ENCODE data around the gene MYRF.

MYRF gene

GRCh38 chr11:61826930-61827570 is 74.6 kb downstream of the MYRF start:
- Histone ChIP-seq H3K36me3 (ENCODE audit: insufficient read depth, low read length) (no peaks in the 10 kb centered on the region), H3K4me3 (ENCODE audit: low read length) (peak overlapping the region; percentile 78), H3K9ac (ENCODE audit: low read depth, low read length) (peak overlapping the region; percentile 73), H3K4me1 (ENCODE audit: control insufficient read depth, insufficient read depth, low read length) (peaks cover 34% of the 10 kb centered on the region), H3K4me2 (ENCODE audit: low read length) (peak overlapping the region; percentile 99), H3K27me3 (ENCODE audit: control insufficient read depth, insufficient read depth, low read length) (no peaks in the 10 kb centered on the region), H3K9me3 (replicated peaks; ENCODE audit: low read length) (no peaks in the 10 kb centered on the region)

- H3K9ac ChIP-seq (ENCODE audit: low read depth, low read length): peak within 1 kb of the TSS; percentile 73
- peak within 1 kb of the TSS; percentile 78 for H3K4me3 ChIP-seq (ENCODE audit: low read length)
- H3K27me3 ChIP-seq (ENCODE audit: control insufficient read depth, insufficient read depth, low read length): no peaks in the 10 kb centered on the region
- peaks cover 34% of the 10 kb centered on the region for H3K4me1 ChIP-seq (ENCODE audit: control insufficient read depth, insufficient read depth, low read length)
- no peaks in the 10 kb centered on the region for H3K9me3 ChIP-seq (replicated peaks; ENCODE audit: low read length)
- H3K36me3 ChIP-seq (ENCODE audit: insufficient read depth, low read length): no peaks in the 10 kb centered on the region
- peak within 1 kb of the TSS; percentile 99 for H3K4me2 ChIP-seq (ENCODE audit: low read length)
Observed at GRCh38 chr11:61827571-61828378, 75.3 kb downstream of the MYRF start, which contains the start of gene FADS2. Gene FADS2 (plus strand): TSS chr11:61828300. CDS start chr11:61828391, 91 bp downstream.

GRCh38 chr11:61828379-61828628 is 75.9 kb downstream of the MYRF start:
- Histone ChIP-seq H3K36me3 (ENCODE audit: insufficient read depth, low read length) (no peaks in the 10 kb centered on the region), H3K4me2 (ENCODE audit: low read length) (peak overlapping the region; percentile 99), H3K4me3 (ENCODE audit: low read length) (peak overlapping the region; percentile 78), H3K27me3 (ENCODE audit: control insufficient read depth, insufficient read depth, low read length) (no peaks in the 10 kb centered on the region), H3K9ac (ENCODE audit: low read depth, low read length) (peak overlapping the region; percentile 73), H3K4me1 (ENCODE audit: control insufficient read depth, insufficient read depth, low read length) (peaks cover 34% of the 10 kb centered on the region), H3K9me3 (replicated peaks; ENCODE audit: low read length) (no peaks in the 10 kb centered on the region)

- H3K4me1 ChIP-seq (ENCODE audit: control insufficient read depth, insufficient read depth, low read length): peaks cover 38% of the 10 kb centered on the region
- peak overlapping the region; percentile 73 for H3K9ac ChIP-seq (ENCODE audit: low read depth, low read length)
- H3K4me2 ChIP-seq (ENCODE audit: low read length): peak overlapping the region; percentile 99
- no peaks in the 10 kb centered on the region for H3K27me3 ChIP-seq (ENCODE audit: control insufficient read depth, insufficient read depth, low read length)
- H3K4me3 ChIP-seq (ENCODE audit: low read length): peak overlapping the region; percentile 78
- no peaks in the 10 kb centered on the region for H3K9me3 ChIP-seq (replicated peaks; ENCODE audit: low read length)
- H3K36me3 ChIP-seq (ENCODE audit: insufficient read depth, low read length): no peaks in the 10 kb centered on the region
Observed at GRCh38 chr11:61828629-61829407, 76.4 kb downstream of the MYRF start.

GRCh38 chr11:61829806-61830205 is 77.4 kb downstream of the MYRF start:
- Histone ChIP-seq H3K9me3 (replicated peaks; ENCODE audit: low read length) (no peaks in the 10 kb centered on the region), H3K36me3 (ENCODE audit: insufficient read depth, low read length) (no peaks in the 10 kb centered on the region), H3K4me1 (ENCODE audit: control insufficient read depth, insufficient read depth, low read length) (peaks cover 48% of the 10 kb centered on the region), H3K4me2 (ENCODE audit: low read length) (peak overlapping the region; percentile 99), H3K27me3 (ENCODE audit: control insufficient read depth, insufficient read depth, low read length) (no peaks in the 10 kb centered on the region), H3K9ac (ENCODE audit: low read depth, low read length) (no peak overlapping the region), H3K4me3 (ENCODE audit: low read length) (peak overlapping the region; percentile 78)

GRCh38 chr11:61830237-61831105 is 78.0 kb downstream of the MYRF start:
- Histone ChIP-seq H3K4me3 (ENCODE audit: low read length) (peak overlapping the region; percentile 35), H3K9me3 (replicated peaks; ENCODE audit: low read length) (no peaks in the 10 kb centered on the region), H3K4me2 (ENCODE audit: low read length) (peak overlapping the region; percentile 99), H3K9ac (ENCODE audit: low read depth, low read length) (no peak overlapping the region), H3K4me1 (ENCODE audit: control insufficient read depth, insufficient read depth, low read length) (peaks cover 53% of the 10 kb centered on the region), H3K27me3 (ENCODE audit: control insufficient read depth, insufficient read depth, low read length) (no peaks in the 10 kb centered on the region), H3K36me3 (ENCODE audit: insufficient read depth, low read length) (no peaks in the 10 kb centered on the region)

- Histone ChIP-seq H3K27me3 (ENCODE audit: control insufficient read depth, insufficient read depth, low read length) (no peaks in the 10 kb centered on the region), H3K4me1 (ENCODE audit: control insufficient read depth, insufficient read depth, low read length) (peaks cover 48% of the 10 kb centered on the region), H3K4me3 (ENCODE audit: low read length) (no peak overlapping the region), H3K36me3 (ENCODE audit: insufficient read depth, low read length) (no peaks in the 10 kb centered on the region), H3K9ac (ENCODE audit: low read depth, low read length) (no peak overlapping the region), H3K4me2 (ENCODE audit: low read length) (no peak overlapping the region), H3K9me3 (replicated peaks; ENCODE audit: low read length) (no peaks in the 10 kb centered on the region)
Observed at GRCh38 chr11:61832207-61832606, 79.8 kb downstream of the MYRF start.

- H3K4me2 ChIP-seq (ENCODE audit: low read length): no peak overlapping the region
- H3K27me3 ChIP-seq (ENCODE audit: control insufficient read depth, insufficient read depth, low read length): no peaks in the 10 kb centered on the region
- H3K4me3 ChIP-seq (ENCODE audit: low read length): no peak overlapping the region
Observed at GRCh38 chr11:61832754-61833153, 80.3 kb downstream of the MYRF start.

GRCh38 chr11:61833471-61833870 is 81.0 kb downstream of the MYRF start:
- H3K9me3 ChIP-seq (replicated peaks; ENCODE audit: low read length): no peaks in the 10 kb centered on the region
- no peaks in the 10 kb centered on the region for H3K36me3 ChIP-seq (ENCODE audit: insufficient read depth, low read length)
- peaks cover 41% of the 10 kb centered on the region for H3K4me1 ChIP-seq (ENCODE audit: control insufficient read depth, insufficient read depth, low read length)
- H3K4me3 ChIP-seq (ENCODE audit: low read length): no peak overlapping the region
- H3K4me2 ChIP-seq (ENCODE audit: low read length): no peak overlapping the region
- H3K27me3 ChIP-seq (ENCODE audit: control insufficient read depth, insufficient read depth, low read length): no peaks in the 10 kb centered on the region
- H3K9ac ChIP-seq (ENCODE audit: low read depth, low read length): no peak overlapping the region

More at GRCh38 chr11:61832754-61833153, 80.3 kb downstream of the MYRF start:
- Histone ChIP-seq H3K4me1 (ENCODE audit: control insufficient read depth, insufficient read depth, low read length) (peaks cover 44% of the 10 kb centered on the region), H3K9ac (ENCODE audit: low read depth, low read length) (no peak overlapping the region), H3K9me3 (replicated peaks; ENCODE audit: low read length) (no peaks in the 10 kb centered on the region), H3K36me3 (ENCODE audit: insufficient read depth, low read length) (no peaks in the 10 kb centered on the region)

GRCh38 chr11:61833926-61834277 is 81.5 kb downstream of the MYRF start:
- Histone ChIP-seq H3K27me3 (ENCODE audit: control insufficient read depth, insufficient read depth, low read length) (no peaks in the 10 kb centered on the region), H3K36me3 (ENCODE audit: insufficient read depth, low read length) (no peaks in the 10 kb centered on the region), H3K4me2 (ENCODE audit: low read length) (peak overlapping the region; percentile 51), H3K4me1 (ENCODE audit: control insufficient read depth, insufficient read depth, low read length) (peaks cover 39% of the 10 kb centered on the region), H3K9me3 (replicated peaks; ENCODE audit: low read length) (no peaks in the 10 kb centered on the region), H3K9ac (ENCODE audit: low read depth, low read length) (peak overlapping the region; percentile 28), H3K4me3 (ENCODE audit: low read length) (no peak overlapping the region)

Data from skeletal muscle satellite cell (primary cell).